ENCODE measurements around the gene PDZD7. TPM values are rescaled to one million over a fixed set of nuclear protein-coding genes. Genes with fewer than 3 reads are reported as not detected.

The PDZD7 gene
- total and polyA plus RNA-seq, 2 of the 8 experiments (the other 6 are each of a cell fraction or from before 2014, with no cell fraction given), result 0.88 to 1.6 TPM

DNA sequence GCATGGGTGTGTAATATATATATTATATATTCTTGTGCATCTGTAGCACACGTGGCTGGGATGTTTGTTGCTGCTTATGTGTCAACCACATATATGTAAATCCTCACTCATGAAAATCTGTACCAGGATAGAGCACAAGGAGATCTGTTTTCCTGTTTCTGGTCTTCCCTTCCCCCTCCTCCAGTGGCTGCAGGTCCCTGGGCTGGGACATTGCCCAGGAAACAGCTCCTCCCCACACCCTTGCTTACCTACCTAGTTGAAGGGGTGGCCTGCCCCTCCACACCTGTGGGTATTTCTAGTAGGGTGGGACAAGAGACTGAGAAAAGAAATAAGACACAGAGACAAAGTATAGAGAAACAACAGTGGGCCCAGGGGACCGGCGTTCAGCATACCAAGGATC lies 2.3 kb upstream of the PDZD7 start (continued):
- TF ChIP-seq, protein P1, sequence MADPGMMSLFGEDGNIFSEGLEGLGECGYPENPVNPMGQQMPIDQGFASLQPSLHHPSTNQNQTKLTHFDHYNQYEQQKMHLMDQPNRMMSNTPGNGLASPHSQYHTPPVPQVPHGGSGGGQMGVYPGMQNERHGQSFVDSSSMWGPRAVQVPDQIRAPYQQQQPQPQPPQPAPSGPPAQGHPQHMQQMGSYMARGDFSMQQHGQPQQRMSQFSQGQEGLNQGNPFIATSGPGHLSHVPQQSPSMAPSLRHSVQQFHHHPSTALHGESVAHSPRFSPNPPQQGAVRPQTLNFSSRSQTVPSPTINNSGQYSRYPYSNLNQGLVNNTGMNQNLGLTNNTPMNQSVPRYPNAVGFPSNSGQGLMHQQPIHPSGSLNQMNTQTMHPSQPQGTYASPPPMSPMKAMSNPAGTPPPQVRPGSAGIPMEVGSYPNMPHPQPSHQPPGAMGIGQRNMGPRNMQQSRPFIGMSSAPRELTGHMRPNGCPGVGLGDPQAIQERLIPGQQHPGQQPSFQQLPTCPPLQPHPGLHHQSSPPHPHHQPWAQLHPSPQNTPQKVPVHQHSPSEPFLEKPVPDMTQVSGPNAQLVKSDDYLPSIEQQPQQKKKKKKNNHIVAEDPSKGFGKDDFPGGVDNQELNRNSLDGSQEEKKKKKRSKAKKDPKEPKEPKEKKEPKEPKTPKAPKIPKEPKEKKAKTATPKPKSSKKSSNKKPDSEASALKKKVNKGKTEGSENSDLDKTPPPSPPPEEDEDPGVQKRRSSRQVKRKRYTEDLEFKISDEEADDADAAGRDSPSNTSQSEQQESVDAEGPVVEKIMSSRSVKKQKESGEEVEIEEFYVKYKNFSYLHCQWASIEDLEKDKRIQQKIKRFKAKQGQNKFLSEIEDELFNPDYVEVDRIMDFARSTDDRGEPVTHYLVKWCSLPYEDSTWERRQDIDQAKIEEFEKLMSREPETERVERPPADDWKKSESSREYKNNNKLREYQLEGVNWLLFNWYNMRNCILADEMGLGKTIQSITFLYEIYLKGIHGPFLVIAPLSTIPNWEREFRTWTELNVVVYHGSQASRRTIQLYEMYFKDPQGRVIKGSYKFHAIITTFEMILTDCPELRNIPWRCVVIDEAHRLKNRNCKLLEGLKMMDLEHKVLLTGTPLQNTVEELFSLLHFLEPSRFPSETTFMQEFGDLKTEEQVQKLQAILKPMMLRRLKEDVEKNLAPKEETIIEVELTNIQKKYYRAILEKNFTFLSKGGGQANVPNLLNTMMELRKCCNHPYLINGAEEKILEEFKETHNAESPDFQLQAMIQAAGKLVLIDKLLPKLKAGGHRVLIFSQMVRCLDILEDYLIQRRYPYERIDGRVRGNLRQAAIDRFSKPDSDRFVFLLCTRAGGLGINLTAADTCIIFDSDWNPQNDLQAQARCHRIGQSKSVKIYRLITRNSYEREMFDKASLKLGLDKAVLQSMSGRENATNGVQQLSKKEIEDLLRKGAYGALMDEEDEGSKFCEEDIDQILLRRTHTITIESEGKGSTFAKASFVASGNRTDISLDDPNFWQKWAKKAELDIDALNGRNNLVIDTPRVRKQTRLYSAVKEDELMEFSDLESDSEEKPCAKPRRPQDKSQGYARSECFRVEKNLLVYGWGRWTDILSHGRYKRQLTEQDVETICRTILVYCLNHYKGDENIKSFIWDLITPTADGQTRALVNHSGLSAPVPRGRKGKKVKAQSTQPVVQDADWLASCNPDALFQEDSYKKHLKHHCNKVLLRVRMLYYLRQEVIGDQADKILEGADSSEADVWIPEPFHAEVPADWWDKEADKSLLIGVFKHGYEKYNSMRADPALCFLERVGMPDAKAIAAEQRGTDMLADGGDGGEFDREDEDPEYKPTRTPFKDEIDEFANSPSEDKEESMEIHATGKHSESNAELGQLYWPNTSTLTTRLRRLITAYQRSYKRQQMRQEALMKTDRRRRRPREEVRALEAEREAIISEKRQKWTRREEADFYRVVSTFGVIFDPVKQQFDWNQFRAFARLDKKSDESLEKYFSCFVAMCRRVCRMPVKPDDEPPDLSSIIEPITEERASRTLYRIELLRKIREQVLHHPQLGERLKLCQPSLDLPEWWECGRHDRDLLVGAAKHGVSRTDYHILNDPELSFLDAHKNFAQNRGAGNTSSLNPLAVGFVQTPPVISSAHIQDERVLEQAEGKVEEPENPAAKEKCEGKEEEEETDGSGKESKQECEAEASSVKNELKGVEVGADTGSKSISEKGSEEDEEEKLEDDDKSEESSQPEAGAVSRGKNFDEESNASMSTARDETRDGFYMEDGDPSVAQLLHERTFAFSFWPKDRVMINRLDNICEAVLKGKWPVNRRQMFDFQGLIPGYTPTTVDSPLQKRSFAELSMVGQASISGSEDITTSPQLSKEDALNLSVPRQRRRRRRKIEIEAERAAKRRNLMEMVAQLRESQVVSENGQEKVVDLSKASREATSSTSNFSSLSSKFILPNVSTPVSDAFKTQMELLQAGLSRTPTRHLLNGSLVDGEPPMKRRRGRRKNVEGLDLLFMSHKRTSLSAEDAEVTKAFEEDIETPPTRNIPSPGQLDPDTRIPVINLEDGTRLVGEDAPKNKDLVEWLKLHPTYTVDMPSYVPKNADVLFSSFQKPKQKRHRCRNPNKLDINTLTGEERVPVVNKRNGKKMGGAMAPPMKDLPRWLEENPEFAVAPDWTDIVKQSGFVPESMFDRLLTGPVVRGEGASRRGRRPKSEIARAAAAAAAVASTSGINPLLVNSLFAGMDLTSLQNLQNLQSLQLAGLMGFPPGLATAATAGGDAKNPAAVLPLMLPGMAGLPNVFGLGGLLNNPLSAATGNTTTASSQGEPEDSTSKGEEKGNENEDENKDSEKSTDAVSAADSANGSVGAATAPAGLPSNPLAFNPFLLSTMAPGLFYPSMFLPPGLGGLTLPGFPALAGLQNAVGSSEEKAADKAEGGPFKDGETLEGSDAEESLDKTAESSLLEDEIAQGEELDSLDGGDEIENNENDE (IDR thresholded peaks at IDR 0.05; ENCODE audit: insufficient replicate concordance, low read length), result no peak
- TF ChIP-seq SP1 (IDR thresholded peaks at IDR 0.05; ENCODE audit: low read depth, low read length), result no peak
- TF ChIP-seq, protein P2, sequence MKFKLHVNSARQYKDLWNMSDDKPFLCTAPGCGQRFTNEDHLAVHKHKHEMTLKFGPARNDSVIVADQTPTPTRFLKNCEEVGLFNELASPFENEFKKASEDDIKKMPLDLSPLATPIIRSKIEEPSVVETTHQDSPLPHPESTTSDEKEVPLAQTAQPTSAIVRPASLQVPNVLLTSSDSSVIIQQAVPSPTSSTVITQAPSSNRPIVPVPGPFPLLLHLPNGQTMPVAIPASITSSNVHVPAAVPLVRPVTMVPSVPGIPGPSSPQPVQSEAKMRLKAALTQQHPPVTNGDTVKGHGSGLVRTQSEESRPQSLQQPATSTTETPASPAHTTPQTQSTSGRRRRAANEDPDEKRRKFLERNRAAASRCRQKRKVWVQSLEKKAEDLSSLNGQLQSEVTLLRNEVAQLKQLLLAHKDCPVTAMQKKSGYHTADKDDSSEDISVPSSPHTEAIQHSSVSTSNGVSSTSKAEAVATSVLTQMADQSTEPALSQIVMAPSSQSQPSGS (IDR thresholded peaks at IDR 0.05; ENCODE audit: low read length), result no peak
- TF ChIP-seq SIN3A (conservative IDR thresholded peaks at IDR 0.05 in 1 of 2, IDR thresholded peaks at IDR 0.05 in 1 of 2; ENCODE audit: low read depth in 1 of 2, low read length in 2 of 2), result no peak
- no peak for TF ChIP-seq BCL11A (IDR thresholded peaks at IDR 0.05; ENCODE audit: low read depth in 2 of 2, low read length in 2 of 2)
- no peak for TF ChIP-seq ASH2L (IDR thresholded peaks at IDR 0.05; ENCODE audit: low read length)
- no peak for TF ChIP-seq SIX5 (IDR thresholded peaks at IDR 0.05; ENCODE audit: low read depth, low read length)
- TF ChIP-seq NRF1 (IDR thresholded peaks at IDR 0.05; ENCODE audit: low read depth, low read length), result no peak
- no peak for TF ChIP-seq ZNF274 (IDR thresholded peaks at IDR 0.05; ENCODE audit: borderline replicate concordance, extremely low read depth, low read length)
- TF ChIP-seq HDAC6 (IDR thresholded peaks at IDR 0.05; ENCODE audit: low read depth, low read length), result no peak
- no peak for TF ChIP-seq SP2 (IDR thresholded peaks at IDR 0.05; ENCODE audit: low read length)

Measured in H1 (cell line).